ENCODE results near the gene ZNF878. TPM values are rescaled to one million over a fixed set of nuclear protein-coding genes. Genes with fewer than 3 reads are reported as not detected.

The ZNF878 gene
- total RNA-seq, 1 experiment from 2014 or later: 1.5 TPM

DNA sequence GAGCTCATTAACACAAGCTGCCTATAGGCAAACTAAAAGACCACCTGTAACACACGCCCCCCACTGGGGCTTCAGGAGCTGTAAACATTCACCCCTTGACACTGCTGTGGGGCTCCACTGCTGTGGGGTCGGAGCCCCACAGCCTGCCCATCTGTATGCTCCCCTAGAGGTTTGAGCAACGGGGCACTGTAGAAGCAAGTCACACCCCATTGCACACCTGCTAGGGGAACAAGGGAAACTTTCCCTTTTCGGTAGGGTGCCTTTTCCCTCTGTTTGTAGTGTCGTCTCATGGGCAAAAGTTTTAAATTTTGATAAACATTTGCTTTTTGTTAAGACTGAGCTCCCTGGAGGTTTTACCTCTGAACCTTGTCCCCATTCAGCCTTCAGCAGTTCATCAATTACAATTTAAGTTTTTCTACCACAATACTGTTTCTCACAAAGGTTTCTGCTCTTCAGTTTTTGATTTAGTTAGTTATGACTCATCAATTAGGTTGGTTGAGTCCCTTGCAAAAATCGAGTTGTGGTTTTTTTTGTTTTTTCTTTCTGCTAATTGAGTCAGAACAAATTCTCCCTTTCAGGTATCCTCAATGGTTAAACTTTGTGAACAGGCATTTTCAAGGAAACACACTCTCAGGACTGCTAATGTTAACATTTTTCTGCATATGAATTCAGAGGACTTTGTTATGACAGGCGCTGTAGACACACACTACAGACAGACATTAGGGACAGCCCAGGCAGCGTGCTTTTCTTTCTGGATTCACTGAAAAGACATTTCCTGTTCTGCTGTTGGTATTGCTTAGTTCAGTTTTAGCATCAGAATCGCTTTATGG, 52.4 kb downstream of the ZNF878 start:
- H3K4me1 ChIP-seq (ENCODE audit: insufficient read depth, low read length, poor library complexity, severe bottlenecking): no peaks in the 10 kb centered on the region
- no peaks in the 10 kb centered on the region for H3K27me3 ChIP-seq (replicated peaks; ENCODE audit: insufficient read depth, low read depth, low read length, poor library complexity)
- intact Hi-C loops (cut with micrococcal nuclease; ENCODE audit: unreplicated experiment): no loop called here
- CTCF ChIA-PET: no interaction called here
- DNase-seq (ENCODE audit: low spot score): no peak
- no peaks in the 10 kb centered on the region for H3K9me3 ChIP-seq (ENCODE audit: low read depth, low read length, poor library complexity, severe bottlenecking)
- H3K27ac ChIP-seq (ENCODE audit: low read depth, low read length, poor library complexity, severe bottlenecking): no peak overlapping the region
- no peak for TF ChIP-seq EZH2 (IDR thresholded peaks at IDR 0.05; ENCODE audit: borderline replicate concordance, low read depth, low read length, poor library complexity, severe bottlenecking)
- POLR2A ChIA-PET (ENCODE audit: low non-redundant PET): no interaction called here
- BruUV-seq (replicated peaks): no TSS peak
- H3K4me3 ChIP-seq (ENCODE audit: low read depth, low read length, poor library complexity, severe bottlenecking): no peak overlapping the region
- H3K36me3 ChIP-seq (ENCODE audit: insufficient read depth, low read length, poor library complexity, severe bottlenecking): no peaks in the 10 kb centered on the region

DNA sequence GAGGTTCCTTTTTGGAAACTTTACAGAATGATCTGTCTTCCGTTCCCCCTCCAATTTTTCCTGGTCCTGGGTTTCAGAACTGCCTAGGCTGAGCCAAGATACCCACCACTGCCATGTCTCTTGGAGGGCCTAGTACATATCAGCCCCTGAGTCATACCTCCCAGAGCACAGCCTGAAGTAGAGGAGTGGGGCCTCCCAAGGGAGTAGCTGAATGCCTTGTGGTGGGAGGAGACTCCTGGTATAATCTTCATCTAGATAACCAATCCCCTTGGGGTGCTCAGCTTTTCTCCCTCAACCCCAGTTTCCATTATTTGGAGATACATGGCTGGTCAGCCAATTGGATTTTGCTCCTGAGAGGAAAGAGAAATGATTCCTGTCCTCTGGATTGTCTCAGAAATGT, 57.6 kb downstream of the ZNF878 start:
- CTCF ChIA-PET: no interaction called here
- no peak overlapping the region for H3K4me3 ChIP-seq (ENCODE audit: low read depth, low read length, poor library complexity, severe bottlenecking)
- POLR2A ChIA-PET (ENCODE audit: low non-redundant PET): no interaction called here

More for the DNA sequence above, 57.6 kb downstream of the ZNF878 start:
- Histone ChIP-seq H3K27me3 (replicated peaks; ENCODE audit: insufficient read depth, low read depth, low read length, poor library complexity) (no peaks in the 10 kb centered on the region), H3K4me1 (ENCODE audit: insufficient read depth, low read length, poor library complexity, severe bottlenecking) (no peaks in the 10 kb centered on the region), H3K36me3 (ENCODE audit: insufficient read depth, low read length, poor library complexity, severe bottlenecking) (no peaks in the 10 kb centered on the region), H3K27ac (ENCODE audit: low read depth, low read length, poor library complexity, severe bottlenecking) (no peak overlapping the region), H3K9me3 (ENCODE audit: low read depth, low read length, poor library complexity, severe bottlenecking) (no peaks in the 10 kb centered on the region)
- TF ChIP-seq, protein P1, sequence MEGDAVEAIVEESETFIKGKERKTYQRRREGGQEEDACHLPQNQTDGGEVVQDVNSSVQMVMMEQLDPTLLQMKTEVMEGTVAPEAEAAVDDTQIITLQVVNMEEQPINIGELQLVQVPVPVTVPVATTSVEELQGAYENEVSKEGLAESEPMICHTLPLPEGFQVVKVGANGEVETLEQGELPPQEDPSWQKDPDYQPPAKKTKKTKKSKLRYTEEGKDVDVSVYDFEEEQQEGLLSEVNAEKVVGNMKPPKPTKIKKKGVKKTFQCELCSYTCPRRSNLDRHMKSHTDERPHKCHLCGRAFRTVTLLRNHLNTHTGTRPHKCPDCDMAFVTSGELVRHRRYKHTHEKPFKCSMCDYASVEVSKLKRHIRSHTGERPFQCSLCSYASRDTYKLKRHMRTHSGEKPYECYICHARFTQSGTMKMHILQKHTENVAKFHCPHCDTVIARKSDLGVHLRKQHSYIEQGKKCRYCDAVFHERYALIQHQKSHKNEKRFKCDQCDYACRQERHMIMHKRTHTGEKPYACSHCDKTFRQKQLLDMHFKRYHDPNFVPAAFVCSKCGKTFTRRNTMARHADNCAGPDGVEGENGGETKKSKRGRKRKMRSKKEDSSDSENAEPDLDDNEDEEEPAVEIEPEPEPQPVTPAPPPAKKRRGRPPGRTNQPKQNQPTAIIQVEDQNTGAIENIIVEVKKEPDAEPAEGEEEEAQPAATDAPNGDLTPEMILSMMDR (conservative IDR thresholded peaks at IDR 0.05; ENCODE audit: low read depth, low read length): no peak
- TF ChIP-seq EZH2 (IDR thresholded peaks at IDR 0.05; ENCODE audit: borderline replicate concordance, low read depth, low read length, poor library complexity, severe bottlenecking): no peak
- no TSS peak for BruUV-seq (replicated peaks)
- DNase-seq (ENCODE audit: low spot score): peak; percentile 66
- intact Hi-C loops (cut with micrococcal nuclease; ENCODE audit: unreplicated experiment): no loop called here

Other genes with a start within 250 kb of the ZNF878 start
- gene ZNF440, start 238.7 kb downstream of the ZNF878 start, total RNA-seq (2021): 7.1 and 9.2 TPM in 2 replicates
- 4.0 and 4.4 TPM in 2 replicates for gene ZNF439, start 204.2 kb downstream of the ZNF878 start, total RNA-seq (2021)
- 4.3 and 5.5 TPM in 2 replicates for gene ZNF69, start 165.2 kb downstream of the ZNF878 start, total RNA-seq (2021)
- gene ZNF700, start 127.9 kb downstream of the ZNF878 start, total RNA-seq (2021): 10.9 and 11.0 TPM in 2 replicates
- gene ZNF763, start 87.9 kb downstream of the ZNF878 start, total RNA-seq (2021): 0.24 TPM in 1 of 2 replicates, not detected in the other
- 2.2 and 3.0 TPM in 2 replicates for gene ZNF433, start 17.3 kb downstream of the ZNF878 start, total RNA-seq (2021)
- gene ZNF844, start 11.8 kb upstream of the ZNF878 start, total RNA-seq (2021): 1.5 TPM in 2 replicates
- gene ZNF20, start 87.4 kb upstream of the ZNF878 start, total RNA-seq (2021): 4.9 and 5.4 TPM in 2 replicates
- gene ZNF625, start 103.8 kb upstream of the ZNF878 start, total RNA-seq (2021): 9.1 and 11.1 TPM in 2 replicates
- 9.6 and 12.2 TPM in 2 replicates for gene ZNF136, start 110.1 kb upstream of the ZNF878 start, total RNA-seq (2021)
- 2.5 and 4.3 TPM in 2 replicates for gene ZNF44, start 241.9 kb upstream of the ZNF878 start, total RNA-seq (2021)

Measured in A673 (cell line).